CD1c-positive myeloid dendritic cell (primary cell): ENCODE data around the gene RIN3.
A peak's percentile ranks its signal among the peaks of the same experiment; 100 is the strongest.

Experiments used
- DNase-seq: peaks from one replicate; pipeline ENCODE4 v3.0.0-alpha.2; 2016; ENCODE audit errors: extremely low spot score

RIN3 gene

GRCh38 chr14:92597906-92598905 lies 84.6 kb downstream of the RIN3 start:
- peak; percentile 50 for DNase-seq

GRCh38 chr14:92599811-92600210 lies 86.2 kb downstream of the RIN3 start:
- DNase-seq, result peak; percentile 30

- peak; percentile 43 for DNase-seq
These were observed 86.9 kb downstream of the RIN3 start for GRCh38 chr14:92600318-92601053.

- DNase-seq, result no peak
These were observed 87.6 kb downstream of the RIN3 start for GRCh38 chr14:92601131-92601710.

- DNase-seq, result no peak
These were observed 88.3 kb downstream of the RIN3 start for GRCh38 chr14:92601757-92602417.

GRCh38 chr14:92603309-92604242 lies 90.0 kb downstream of the RIN3 start:
- no peak for DNase-seq

GRCh38 chr14:92605274-92605940 lies 91.8 kb downstream of the RIN3 start:
- DNase-seq, result no peak

- DNase-seq, result no peak
These were observed 93.7 kb downstream of the RIN3 start for GRCh38 chr14:92607251-92607650.

GRCh38 chr14:92607702-92608429 lies 94.3 kb downstream of the RIN3 start:
- peak; percentile 41 for DNase-seq

GRCh38 chr14:92609955-92610354 lies 96.4 kb downstream of the RIN3 start:
- DNase-seq, result no peak

GRCh38 chr14:92610849-92611271 lies 97.3 kb downstream of the RIN3 start:
- no peak for DNase-seq

- DNase-seq, result peak; percentile 56
These were observed 99.6 kb downstream of the RIN3 start for GRCh38 chr14:92613008-92613658.

GRCh38 chr14:92613681-92614260 lies 100.2 kb downstream of the RIN3 start:
- DNase-seq, result no peak

- DNase-seq, result no peak
These were observed 101.9 kb downstream of the RIN3 start for GRCh38 chr14:92615451-92615850.

GRCh38 chr14:92616178-92616577 lies 102.6 kb downstream of the RIN3 start:
- DNase-seq, result no peak

GRCh38 chr14:92617581-92617980 lies 104.0 kb downstream of the RIN3 start:
- no peak for DNase-seq

- DNase-seq, result no peak
These were observed 106.3 kb downstream of the RIN3 start for GRCh38 chr14:92619671-92620456.

GRCh38 chr14:92622311-92622710 lies 108.7 kb downstream of the RIN3 start:
- DNase-seq, result no peak
